Uterus (tissue), 4 donors: ENCODE data around the gene FCRL6. TPM values are rescaled to one million over a fixed set of nuclear protein-coding genes. Genes with fewer than 3 reads are reported as not detected.

Experiments used
- DNase-seq, 2 donors: peaks; one replicate each; pipeline ENCODE4 v3.0.0-alpha.2; 2019 to 2020
- H3K27ac ChIP-seq, 2 donors: fragments of 200-600 bp; sonication (generic); 1 replicate in 1 of 2; 2 replicates in 1 of 2; pipeline ENCODE4 v1.5.1; 2016 to 2018
- H3K27me3 ChIP-seq, 2 donors: fragments of 200-600 bp; sonication (generic); one replicate each; pipeline ENCODE4 v1.5.1; 2018 to 2019; ENCODE audit warnings: control low read depth in 1 of 2
- H3K36me3 ChIP-seq, 2 donors: fragments of 200-600 bp; sonication (generic); one replicate each; pipeline ENCODE4 v1.5.1; 2019; ENCODE audit warnings: control low read depth in 1 of 2
- H3K4me1 ChIP-seq, 2 donors: fragments of 200-600 bp; sonication (generic); one replicate each; pipeline ENCODE4 v1.5.1; 2018 to 2019; ENCODE audit warnings: control low read depth in 1 of 2
- H3K4me3 ChIP-seq, 2 donors: fragments of 200-600 bp; sonication (generic); 1 replicate in 1 of 2; 2 replicates in 1 of 2; pipeline ENCODE4 v1.5.1; 2018 to 2019; ENCODE audit warnings: mild to moderate bottlenecking in 1 of 2
- H3K9me3 ChIP-seq, 2 donors: fragments of 200-600 bp; sonication (generic); one replicate each; pipeline ENCODE4 v1.5.1; 2019; ENCODE audit warnings: control low read depth in 1 of 2
- POLR2A ChIP-seq, 2 donors: fragments of 450-650 bp; IDR thresholded peaks; one replicate each; pipeline ENCODE4 v1.6.1; 2016; ENCODE audit warnings: antibody characterized with exemption in 2 of 2, mild to moderate bottlenecking in 1 of 2, moderate library complexity in 1 of 2
- intact Hi-C: fragments of 100-400 bp; cut with DNase I; formaldehyde crosslinking; loops from one replicate; pipeline ENCODE4 v1.15.1; 2023; ENCODE audit warnings: low total_unique reads
- total RNA-seq, 4 donors: library from RNA; depleted of rRNA in 3 of 4; stranded (reverse); fragments of >200 nt in 3 of 4; gene quantifications; one replicate each; pipeline versions ENCODE4 v1.1.0 to v1.2.4, GENCODE V29; 2014 to 2023
- TF ChIP-seq, protein P1 (sequence below), 4 experiments: fragments of 200-600 bp in 2 of 4; fragments of 450-650 bp in 2 of 4; sonication (generic) in 2 of 4; IDR thresholded peaks; one replicate each; pipeline ENCODE4 v1.5.1; 2016 to 2019; ENCODE audit warnings: antibody characterized with exemption in 4 of 4, mild to moderate bottlenecking in 2 of 4, moderate library complexity in 1 of 4
- donor health status: DM: yes; HTN: yes; CAD: no.

Gene FCRL6
- total RNA-seq, 4 donors from 2014 or later, result 0.21 to 1.1 TPM; not detected in 2

GRCh38 chr1:159804924-159805323 is 2.8 kb downstream of the FCRL6 start:
- no peak for DNase-seq
- Histone ChIP-seq H3K27ac (no peak overlapping the region), H3K36me3 (no peaks in the 10 kb centered on the region), H3K4me3 (no peak overlapping the region), H3K9me3 (no peaks in the 10 kb centered on the region), H3K27me3 (no peaks in the 10 kb centered on the region), H3K4me1 (no peaks in the 10 kb centered on the region)
- TF ChIP-seq POLR2A (IDR thresholded peaks at IDR 0.05), result no peak
- TF ChIP-seq, protein P1, sequence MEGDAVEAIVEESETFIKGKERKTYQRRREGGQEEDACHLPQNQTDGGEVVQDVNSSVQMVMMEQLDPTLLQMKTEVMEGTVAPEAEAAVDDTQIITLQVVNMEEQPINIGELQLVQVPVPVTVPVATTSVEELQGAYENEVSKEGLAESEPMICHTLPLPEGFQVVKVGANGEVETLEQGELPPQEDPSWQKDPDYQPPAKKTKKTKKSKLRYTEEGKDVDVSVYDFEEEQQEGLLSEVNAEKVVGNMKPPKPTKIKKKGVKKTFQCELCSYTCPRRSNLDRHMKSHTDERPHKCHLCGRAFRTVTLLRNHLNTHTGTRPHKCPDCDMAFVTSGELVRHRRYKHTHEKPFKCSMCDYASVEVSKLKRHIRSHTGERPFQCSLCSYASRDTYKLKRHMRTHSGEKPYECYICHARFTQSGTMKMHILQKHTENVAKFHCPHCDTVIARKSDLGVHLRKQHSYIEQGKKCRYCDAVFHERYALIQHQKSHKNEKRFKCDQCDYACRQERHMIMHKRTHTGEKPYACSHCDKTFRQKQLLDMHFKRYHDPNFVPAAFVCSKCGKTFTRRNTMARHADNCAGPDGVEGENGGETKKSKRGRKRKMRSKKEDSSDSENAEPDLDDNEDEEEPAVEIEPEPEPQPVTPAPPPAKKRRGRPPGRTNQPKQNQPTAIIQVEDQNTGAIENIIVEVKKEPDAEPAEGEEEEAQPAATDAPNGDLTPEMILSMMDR (IDR thresholded peaks at IDR 0.05), result no peak
- intact Hi-C loops, result loop anchor here (10.0 kb wide), 1 partner anchor 80 kb away; no protein-coding TSS in a partner anchor

GRCh38 chr1:159815926-159816325 is 13.8 kb downstream of the FCRL6 start:
- Histone ChIP-seq H3K4me3 (no peak overlapping the region), H3K36me3 (no peaks in the 10 kb centered on the region), H3K27ac (no peak overlapping the region), H3K4me1 (no peaks in the 10 kb centered on the region), H3K9me3 (no peaks in the 10 kb centered on the region), H3K27me3 (no peaks in the 10 kb centered on the region)
- TF ChIP-seq, protein P1 (IDR thresholded peaks at IDR 0.05), result no peak
- TF ChIP-seq POLR2A (IDR thresholded peaks at IDR 0.05), result no peak
- intact Hi-C loops, result no loop called here
- DNase-seq, result no peak

DNA sequence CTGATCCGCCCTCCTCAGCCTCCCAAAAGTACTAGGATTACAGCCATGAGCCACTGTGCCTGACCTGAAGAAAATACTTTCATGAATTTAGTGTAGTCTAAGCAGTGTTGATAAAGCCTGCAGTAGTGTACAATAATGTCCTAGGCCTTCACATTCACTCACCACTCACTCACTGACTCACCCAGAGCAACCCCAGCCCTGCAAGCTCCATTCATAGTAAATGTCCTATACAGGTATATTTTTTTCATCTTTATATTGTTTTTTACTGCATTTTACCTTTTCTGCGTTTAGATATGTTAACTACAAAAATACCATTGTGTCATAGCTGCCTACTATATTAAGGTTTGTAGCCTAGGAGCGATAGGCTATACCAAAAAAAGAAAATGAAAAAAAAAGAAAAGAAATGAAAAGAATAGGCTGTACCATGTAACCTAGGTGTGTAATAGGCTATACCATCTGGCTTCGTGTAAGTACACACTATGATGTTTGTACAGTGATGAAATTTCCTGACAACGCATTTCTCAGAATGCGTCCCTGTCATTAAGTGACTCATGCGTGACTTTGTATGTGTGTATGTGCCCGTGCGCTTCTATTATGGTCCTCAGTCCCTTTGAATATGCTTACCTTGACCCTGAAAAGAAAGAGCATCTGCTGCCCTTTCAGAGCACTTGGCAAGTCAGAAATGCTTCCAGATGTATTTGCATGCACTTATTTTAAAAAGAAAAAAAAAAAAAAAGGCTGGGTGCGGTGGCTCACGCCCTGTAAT is 15.3 kb downstream of the FCRL6 start:
- H3K9me3 ChIP-seq, result no peaks in the 10 kb centered on the region
- no peaks in the 10 kb centered on the region for H3K4me1 ChIP-seq
- no peak overlapping the region for H3K27ac ChIP-seq
- intact Hi-C loops, result no loop called here
- no peaks in the 10 kb centered on the region for H3K27me3 ChIP-seq
- TF ChIP-seq POLR2A (IDR thresholded peaks at IDR 0.05), result no peak
- TF ChIP-seq, protein P1 (IDR thresholded peaks at IDR 0.05), result no peak
- no peaks in the 10 kb centered on the region for H3K36me3 ChIP-seq
- DNase-seq, result no peak
- no peak overlapping the region for H3K4me3 ChIP-seq

DNA sequence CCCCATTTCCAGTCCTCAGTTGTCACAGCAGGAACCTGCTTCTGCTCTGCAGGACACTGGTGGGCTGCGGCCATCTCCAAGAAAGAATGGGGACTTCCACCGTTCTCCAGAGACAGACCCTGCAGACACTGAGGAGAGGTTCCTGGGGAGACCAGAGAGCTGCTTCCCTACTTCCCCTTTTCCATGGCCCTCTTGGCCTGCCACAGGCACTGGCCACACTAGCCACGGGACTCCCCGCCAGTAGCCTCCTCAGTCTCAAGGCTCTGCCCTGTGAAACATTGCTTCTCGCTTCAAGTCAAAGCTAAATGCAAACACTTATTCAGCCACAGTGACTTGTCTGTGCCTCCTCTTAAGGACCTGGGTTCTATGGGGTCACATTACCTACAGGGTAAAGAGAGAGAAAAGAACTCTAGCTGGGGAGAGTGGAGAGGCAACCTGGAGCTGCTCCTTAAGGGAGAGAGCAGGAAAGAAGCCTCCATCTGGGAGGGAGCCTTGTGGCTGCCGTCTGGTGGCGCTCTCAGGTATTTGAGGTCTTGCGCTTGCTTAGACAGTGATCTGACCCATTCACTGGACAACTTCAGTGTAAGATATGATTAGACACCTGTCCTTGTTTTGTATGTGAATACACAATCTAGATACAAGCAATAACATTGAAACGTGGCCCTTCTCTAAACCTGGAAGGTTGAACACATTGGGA is 19.2 kb downstream of the FCRL6 start:
- no peak overlapping the region for H3K27ac ChIP-seq
- no peak for DNase-seq
- no peaks in the 10 kb centered on the region for H3K27me3 ChIP-seq
- H3K36me3 ChIP-seq, result no peaks in the 10 kb centered on the region
- no peaks in the 10 kb centered on the region for H3K4me1 ChIP-seq
- no peak for TF ChIP-seq POLR2A (IDR thresholded peaks at IDR 0.05)
- TF ChIP-seq, protein P1 (IDR thresholded peaks at IDR 0.05), result no peak
- H3K4me3 ChIP-seq, result no peak overlapping the region
- no peaks in the 10 kb centered on the region for H3K9me3 ChIP-seq
- intact Hi-C loops, result no loop called here

DNA sequence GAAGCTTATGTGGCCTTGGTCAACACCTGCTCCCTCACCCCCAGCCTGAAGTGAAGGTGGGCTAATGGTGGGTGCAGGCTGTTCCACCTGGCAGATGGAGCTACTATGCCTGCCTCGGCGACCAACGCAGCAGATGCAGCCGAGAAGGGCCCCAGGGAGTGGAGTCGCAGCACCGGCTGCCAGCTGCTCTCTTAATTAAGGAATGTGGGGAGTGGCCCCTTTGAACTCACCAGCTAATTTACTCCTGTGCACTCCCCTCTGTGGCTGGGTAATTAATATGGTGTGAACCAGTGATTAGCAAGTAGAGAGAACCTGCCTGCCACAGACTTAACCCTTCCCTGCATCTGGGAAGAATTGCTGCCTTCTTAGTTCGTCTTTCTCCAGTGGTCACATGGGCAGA is 21.2 kb downstream of the FCRL6 start:
- intact Hi-C loops, result no loop called here
- no peak for DNase-seq

More for the DNA sequence above, 21.2 kb downstream of the FCRL6 start:
- TF ChIP-seq, protein P1 (IDR thresholded peaks at IDR 0.05), result no peak
- TF ChIP-seq POLR2A (IDR thresholded peaks at IDR 0.05), result no peak
- H3K27ac ChIP-seq, result no peak overlapping the region
- H3K27me3 ChIP-seq, result no peaks in the 10 kb centered on the region
- no peak overlapping the region for H3K4me3 ChIP-seq
- no peaks in the 10 kb centered on the region for H3K36me3 ChIP-seq
- H3K4me1 ChIP-seq, result no peaks in the 10 kb centered on the region
- no peaks in the 10 kb centered on the region for H3K9me3 ChIP-seq
